Parathyroid adenoma (tissue), 2 donors: ENCODE measurements around the gene LMTK3.

Source experiments
- H2AFZ ChIP-seq: fragments of 300-600 bp; sonication (generic); one replicate; pipeline ENCODE4 v1.7.0; 2017; ENCODE audit warnings: antibody characterized with exemption, mild to moderate bottlenecking
- H3K27ac ChIP-seq: fragments of 300-600 bp; sonication (generic); one replicate; pipeline ENCODE4 v1.7.0; 2017
- H3K27me3 ChIP-seq: fragments of 300-600 bp; sonication (generic); one replicate; pipeline ENCODE4 v1.7.0; 2017; ENCODE audit warnings: low read length; ENCODE audit not compliant: control insufficient read depth, insufficient read depth
- H3K36me3 ChIP-seq: fragments of 300-600 bp; sonication (generic); one replicate; pipeline ENCODE4 v1.7.0; 2017; ENCODE audit warnings: low read length; ENCODE audit not compliant: control insufficient read depth, insufficient read depth
- H3K4me1 ChIP-seq: fragments of 300-600 bp; sonication (generic); one replicate; pipeline ENCODE4 v1.7.0; 2017; ENCODE audit warnings: control low read depth
- H3K4me2 ChIP-seq: fragments of 300-600 bp; sonication (generic); one replicate; pipeline ENCODE4 v1.7.0; 2017; ENCODE audit warnings: low read length
- H3K4me3 ChIP-seq: fragments of 300-600 bp; sonication (generic); one replicate; pipeline ENCODE4 v1.7.0; 2017; ENCODE audit warnings: low read depth, low read length
- H3K79me2 ChIP-seq: fragments of 300-600 bp; sonication (generic); one replicate; pipeline ENCODE4 v1.7.0; 2017; ENCODE audit warnings: control low read depth
- H3K9ac ChIP-seq: fragments of 300-600 bp; sonication (generic); one replicate; pipeline ENCODE4 v1.7.0; 2017; ENCODE audit warnings: mild to moderate bottlenecking
- H3K9me3 ChIP-seq: fragments of 300-600 bp; sonication (generic); one replicate; pipeline ENCODE4 v1.7.0; 2017; ENCODE audit warnings: low read length; ENCODE audit not compliant: control insufficient read depth
- CTCF ChIP-seq: fragments of 300-600 bp; sonication (generic); IDR thresholded peaks from one replicate; pipeline ENCODE4 v1.7.0; 2017; ENCODE audit warnings: antibody characterized with exemption, mild to moderate bottlenecking
- donor health status: primary hyperparathyroidism.

LMTK3 gene

GRCh38 chr19:48436586-48436985 is 75.0 kb downstream of the LMTK3 start:
- Histone ChIP-seq H3K4me2 (no peak overlapping the region), H3K9ac (no peak overlapping the region), H3K27me3 (no peaks in the 10 kb centered on the region), H3K27ac (no peak overlapping the region), H3K79me2 (no peaks in the 10 kb centered on the region), H3K36me3 (no peaks in the 10 kb centered on the region), H3K4me3 (no peak overlapping the region), H2AFZ (no peak overlapping the region), H3K9me3 (no peaks in the 10 kb centered on the region), H3K4me1 (no peaks in the 10 kb centered on the region)
- no peak for TF ChIP-seq CTCF
